BLaER1 treated with 17β-estradiol and CSF1 and Interleukin-3, amounts not matched to agents 10 nM and 100 nM (cell line): ENCODE data around the gene KCNJ15.
A peak's percentile ranks its signal among the peaks of the same experiment; 100 is the strongest.

Source experiments
- H3K27ac ChIP-seq, 11 experiments: shearing (Covaris generic); formaldehyde crosslinking; 2 replicates each; pipeline ENCODE4 v1.8.1; 2022
- H3K27me3 ChIP-seq, 11 experiments: shearing (Covaris generic); formaldehyde crosslinking; 2 replicates each; pipeline ENCODE4 v1.8.1; 2022
- H3K36me3 ChIP-seq, 11 experiments: shearing (Covaris generic); formaldehyde crosslinking; 2 replicates each; pipeline ENCODE4 v1.8.1; 2022
- H3K4me1 ChIP-seq, 10 experiments: shearing (Covaris generic); formaldehyde crosslinking; 2 replicates each; pipeline ENCODE4 v1.8.1; 2022
- H3K4me2 ChIP-seq, 11 experiments: shearing (Covaris generic); formaldehyde crosslinking; 2 replicates each; pipeline ENCODE4 v1.8.1; 2022
- H3K4me3 ChIP-seq, 10 experiments: shearing (Covaris generic); formaldehyde crosslinking; 2 replicates each; pipeline ENCODE4 v1.8.1; 2022
- H3K9ac ChIP-seq, 11 experiments: shearing (Covaris generic); formaldehyde crosslinking; 2 replicates each; pipeline ENCODE4 v1.8.1; 2022
- H3K9me3 ChIP-seq, 11 experiments: shearing (Covaris generic); formaldehyde crosslinking; replicated peaks in 1 of 11; 2 replicates each; pipeline ENCODE4 v1.8.1; 2022
- H4K20me1 ChIP-seq, 11 experiments: shearing (Covaris generic); formaldehyde crosslinking; 2 replicates each; pipeline ENCODE4 v1.8.1; 2022
- Cebpa-rat ChIP-seq, 11 experiments: shearing (Covaris generic); IDR thresholded peaks; 2 replicates each; pipeline ENCODE4 v1.8.1; 2022

Gene KCNJ15

DNA sequence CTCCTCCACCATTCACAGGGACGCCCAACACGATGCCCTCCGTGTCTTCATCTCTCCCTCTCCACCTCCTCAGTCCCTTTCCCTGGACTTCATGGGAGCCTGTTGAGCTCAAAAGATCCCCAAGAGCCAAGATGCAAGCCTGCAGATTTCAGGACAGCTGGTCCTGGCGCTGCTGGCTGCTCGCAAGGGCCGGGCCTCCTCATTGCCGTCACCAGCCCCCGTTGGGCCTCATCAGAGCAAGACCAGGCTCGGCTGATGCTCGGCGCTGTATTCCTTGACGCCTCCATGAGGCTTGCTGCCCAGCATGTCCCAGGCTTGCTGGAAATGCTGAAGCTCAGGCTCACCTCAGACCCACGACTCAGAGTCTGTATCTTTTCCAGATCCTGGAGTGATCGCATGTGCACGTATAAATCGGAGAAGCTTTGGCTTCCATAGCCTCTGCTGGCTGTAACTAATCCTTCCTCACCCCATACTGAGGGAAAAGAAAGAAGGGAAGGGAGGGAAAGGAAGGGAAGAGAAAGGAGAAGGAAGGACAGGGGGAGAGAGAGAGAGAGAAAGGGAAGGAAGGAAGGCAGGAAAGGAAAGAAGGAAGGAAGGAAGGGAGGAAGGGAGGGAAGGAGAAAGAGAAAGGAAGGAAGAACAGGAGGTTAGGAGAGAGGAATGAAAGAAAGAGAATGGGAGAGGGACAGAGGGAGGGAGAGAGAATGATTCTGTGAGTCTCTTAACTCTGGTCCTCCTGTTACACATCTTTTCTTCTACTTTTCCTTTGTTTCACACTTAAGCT, 94.6 kb downstream of the KCNJ15 start:
- peak overlapping the region; percentile 6 to 49 (median 31); a peak in 17 of 22 replicates for H3K4me2 ChIP-seq
- no peaks in the 10 kb centered on the region for H4K20me1 ChIP-seq
- peaks cover 11 to 49% (median 35%) of the 10 kb centered on the region in 10 experiments; a peak in 19 of 20 replicates for H3K4me1 ChIP-seq
- H3K4me3 ChIP-seq: no peak overlapping the region
- no peak for TF ChIP-seq Cebpa-rat (IDR thresholded peaks at IDR 0.05)
- H3K9ac ChIP-seq: no peak overlapping the region
- no peak overlapping the region for H3K27ac ChIP-seq
- no peaks in the 10 kb centered on the region for H3K36me3 ChIP-seq
- peaks cover 0 to 6% (median 0%) of the 10 kb centered on the region in 11 experiments; a peak in 1 of 22 replicates for H3K9me3 ChIP-seq
- H3K27me3 ChIP-seq: peaks cover 0 to 4% (median 0%) of the 10 kb centered on the region in 11 experiments; a peak in 2 of 22 replicates

DNA sequence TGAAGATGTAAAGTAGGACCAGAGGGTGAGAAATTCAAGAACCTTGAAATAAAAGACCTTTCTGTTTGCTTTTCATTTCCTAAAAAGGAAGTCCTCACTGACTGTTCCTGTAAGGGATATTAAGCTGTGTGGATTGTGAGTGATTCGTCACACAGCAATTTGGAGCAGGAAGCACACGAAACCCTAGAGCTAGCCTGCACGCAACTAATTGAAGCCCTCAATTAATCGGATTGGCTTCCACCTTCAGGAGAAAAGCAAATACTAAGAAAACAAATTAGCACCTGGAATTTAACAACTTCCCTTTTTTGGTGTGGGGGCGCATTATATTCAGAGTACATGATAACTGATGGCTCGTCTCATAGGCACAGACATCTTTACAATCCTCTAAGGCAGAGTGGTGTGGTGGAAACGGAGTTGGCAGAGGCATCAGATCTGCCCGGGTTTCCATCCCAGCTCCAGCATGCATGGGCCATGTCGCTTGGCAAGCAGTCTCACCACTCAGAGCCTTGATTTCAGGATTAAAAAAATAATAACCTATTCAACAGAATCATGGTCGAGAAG, 95.2 kb downstream of the KCNJ15 start:
- H3K36me3 ChIP-seq: no peaks in the 10 kb centered on the region
- H3K4me1 ChIP-seq: peaks cover 11 to 56% (median 40%) of the 10 kb centered on the region in 10 experiments; a peak in 19 of 20 replicates
- 0 out of 22 replicates have a peak, but pooled peaks cover 0 to 4% (median 0%) of the 10 kb centered on the region in 11 experiments for H3K9me3 ChIP-seq
- TF ChIP-seq Cebpa-rat (IDR thresholded peaks at IDR 0.05): no peak
- no peaks in the 10 kb centered on the region for H4K20me1 ChIP-seq
- H3K4me2 ChIP-seq: peak overlapping the region; percentile 6 to 49 (median 31); a peak in 20 of 22 replicates
- peaks cover 0 to 4% (median 0%) of the 10 kb centered on the region in 11 experiments; a peak in 2 of 22 replicates for H3K27me3 ChIP-seq
- H3K4me3 ChIP-seq: no peak overlapping the region
- no peak overlapping the region for H3K27ac ChIP-seq
- H3K9ac ChIP-seq: no peak overlapping the region

DNA sequence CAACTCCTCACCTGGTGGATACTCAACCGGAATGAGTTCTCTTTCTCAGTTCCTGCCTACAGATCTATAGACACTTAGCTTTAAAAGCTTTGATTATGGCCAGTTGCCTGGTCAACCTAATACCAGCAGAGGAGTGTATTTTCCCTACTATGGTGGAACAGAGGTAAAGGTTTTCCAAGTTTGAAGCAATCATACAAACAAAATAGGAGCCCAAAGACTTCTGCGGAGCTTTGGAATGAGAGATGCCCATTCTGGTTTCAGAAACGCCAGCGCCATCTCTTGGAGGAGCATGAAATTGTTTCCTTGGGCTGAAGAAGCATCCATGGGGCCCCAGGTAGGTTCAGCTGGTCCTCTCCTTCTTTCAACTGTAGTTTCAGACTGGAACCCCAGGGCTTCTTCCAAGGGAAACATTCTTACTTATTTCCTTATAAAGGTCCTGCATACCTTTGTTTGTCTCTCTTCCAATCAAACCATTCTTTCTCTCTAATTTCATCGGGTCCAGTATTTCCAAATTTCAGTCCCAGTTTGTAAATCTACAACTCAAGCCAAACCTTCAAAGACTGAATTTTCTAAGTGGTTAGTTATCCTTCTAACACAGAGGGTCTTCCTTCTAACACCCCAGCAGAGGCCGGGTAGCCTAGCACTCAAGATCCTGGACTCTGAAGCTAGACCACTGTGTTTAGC, 95.9 kb downstream of the KCNJ15 start:
- peak overlapping the region in 10 of 11 experiments; percentile 6 to 49 (median 30); a peak in 17 of 22 replicates for H3K4me2 ChIP-seq

DNA sequence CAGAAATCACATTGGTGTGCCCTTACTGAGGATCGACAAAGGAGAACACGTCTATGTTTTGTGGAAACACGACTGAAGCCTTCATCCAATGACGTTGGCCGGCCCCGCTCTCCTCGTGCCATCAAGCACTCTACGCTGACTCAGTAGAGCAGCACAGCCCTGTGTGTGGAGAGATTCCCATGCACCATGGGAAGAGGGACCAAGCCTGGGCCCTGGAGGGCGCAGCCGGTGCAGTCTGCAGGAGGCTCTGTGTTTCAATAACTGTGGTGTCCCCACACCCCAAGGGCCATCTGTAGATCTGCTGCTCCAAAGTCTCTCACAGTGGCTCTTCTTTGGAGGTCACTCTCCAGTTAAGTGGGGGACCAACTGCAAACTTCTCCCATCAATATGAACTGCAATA, 97.4 kb downstream of the KCNJ15 start:
- no peak for TF ChIP-seq Cebpa-rat (IDR thresholded peaks at IDR 0.05)
- Histone ChIP-seq H4K20me1 (no peaks in the 10 kb centered on the region), H3K27ac (no peak overlapping the region), H3K9ac (no peak overlapping the region), H3K36me3 (no peaks in the 10 kb centered on the region), H3K9me3 (peaks cover 0 to 3% (median 0%) of the 10 kb centered on the region in 11 experiments; a peak in 2 of 22 replicates), H3K27me3 (peaks cover 0 to 4% (median 0%) of the 10 kb centered on the region in 11 experiments; a peak in 1 of 22 replicates), H3K4me1 (peaks cover 11 to 55% (median 34%) of the 10 kb centered on the region in 10 experiments; a peak in 19 of 20 replicates), H3K4me2 (no peak overlapping the region), H3K4me3 (no peak overlapping the region)

More for the DNA sequence above, 95.9 kb downstream of the KCNJ15 start:
- Histone ChIP-seq H3K4me1 (peaks cover 11 to 60% (median 40%) of the 10 kb centered on the region in 10 experiments; a peak in 19 of 20 replicates), H4K20me1 (no peaks in the 10 kb centered on the region), H3K9me3 (no peaks in the 10 kb centered on the region), H3K9ac (no peak overlapping the region), H3K27me3 (peaks cover 0 to 4% (median 0%) of the 10 kb centered on the region in 11 experiments; a peak in 2 of 22 replicates), H3K36me3 (no peaks in the 10 kb centered on the region), H3K27ac (no peak overlapping the region), H3K4me3 (no peak overlapping the region)
- no peak for TF ChIP-seq Cebpa-rat (IDR thresholded peaks at IDR 0.05)

DNA sequence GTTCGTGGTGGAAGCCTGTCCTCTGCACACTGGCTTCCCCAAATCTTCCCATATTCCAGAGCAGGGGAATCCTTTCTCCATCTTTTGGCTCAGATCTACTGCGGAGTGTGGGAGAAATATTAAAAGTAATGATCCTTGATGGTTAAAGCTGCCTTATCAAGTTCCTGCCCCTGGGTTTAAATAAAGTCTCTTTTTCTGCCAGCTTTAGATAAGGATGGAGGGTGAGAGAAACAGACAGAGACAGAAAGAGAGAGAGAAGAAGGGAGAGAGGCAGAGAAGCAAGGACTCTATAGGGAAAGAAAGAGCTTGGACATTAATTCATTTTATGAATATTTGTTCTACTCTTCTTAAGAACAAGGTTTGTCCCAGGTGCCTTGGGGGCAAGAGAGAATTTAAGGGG, 98.0 kb downstream of the KCNJ15 start:
- Histone ChIP-seq H3K4me3 (no peak overlapping the region), H3K36me3 (no peaks in the 10 kb centered on the region), H3K4me1 (peaks cover 11 to 49% (median 30%) of the 10 kb centered on the region in 10 experiments; a peak in 19 of 20 replicates), H3K9ac (no peak overlapping the region), H3K27ac (no peak overlapping the region), H3K4me2 (no peak overlapping the region), H4K20me1 (no peaks in the 10 kb centered on the region), H3K27me3 (peaks cover 0 to 4% (median 0%) of the 10 kb centered on the region in 11 experiments; a peak in 1 of 22 replicates), H3K9me3 (peaks cover 0 to 3% (median 0%) of the 10 kb centered on the region in 11 experiments; a peak in 2 of 22 replicates)
- TF ChIP-seq Cebpa-rat (IDR thresholded peaks at IDR 0.05): no peak

DNA sequence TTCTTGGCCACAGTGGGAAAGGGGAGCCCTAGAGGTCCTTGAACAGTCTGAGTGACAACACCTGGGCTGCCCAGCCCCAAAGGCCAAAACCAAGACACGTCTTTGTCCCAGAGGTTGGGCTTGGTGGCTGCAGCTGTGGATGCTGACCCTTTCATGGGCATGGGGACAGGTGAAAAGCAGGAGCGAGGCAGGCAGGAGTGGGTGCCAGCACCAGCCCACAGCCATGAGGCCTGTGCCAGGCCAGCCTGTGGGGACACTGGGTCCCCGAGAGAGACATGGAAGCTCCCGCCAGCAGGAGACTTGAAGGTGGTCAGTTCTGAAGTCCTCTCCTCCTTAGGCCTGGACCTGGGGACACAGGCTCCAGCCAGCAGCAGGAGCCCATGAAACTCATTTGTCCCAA, 98.6 kb downstream of the KCNJ15 start:
- Histone ChIP-seq H3K9me3 (peaks cover 0 to 3% (median 0%) of the 10 kb centered on the region in 11 experiments; a peak in 2 of 22 replicates), H3K27ac (no peak overlapping the region), H4K20me1 (no peaks in the 10 kb centered on the region), H3K27me3 (peaks cover 0 to 3% (median 0%) of the 10 kb centered on the region in 11 experiments; a peak in 1 of 22 replicates), H3K4me3 (no peak overlapping the region), H3K9ac (no peak overlapping the region), H3K36me3 (no peaks in the 10 kb centered on the region), H3K4me2 (no peak overlapping the region), H3K4me1 (peaks cover 11 to 43% (median 25%) of the 10 kb centered on the region in 10 experiments; a peak in 19 of 20 replicates)
- TF ChIP-seq Cebpa-rat (IDR thresholded peaks at IDR 0.05): no peak

DNA sequence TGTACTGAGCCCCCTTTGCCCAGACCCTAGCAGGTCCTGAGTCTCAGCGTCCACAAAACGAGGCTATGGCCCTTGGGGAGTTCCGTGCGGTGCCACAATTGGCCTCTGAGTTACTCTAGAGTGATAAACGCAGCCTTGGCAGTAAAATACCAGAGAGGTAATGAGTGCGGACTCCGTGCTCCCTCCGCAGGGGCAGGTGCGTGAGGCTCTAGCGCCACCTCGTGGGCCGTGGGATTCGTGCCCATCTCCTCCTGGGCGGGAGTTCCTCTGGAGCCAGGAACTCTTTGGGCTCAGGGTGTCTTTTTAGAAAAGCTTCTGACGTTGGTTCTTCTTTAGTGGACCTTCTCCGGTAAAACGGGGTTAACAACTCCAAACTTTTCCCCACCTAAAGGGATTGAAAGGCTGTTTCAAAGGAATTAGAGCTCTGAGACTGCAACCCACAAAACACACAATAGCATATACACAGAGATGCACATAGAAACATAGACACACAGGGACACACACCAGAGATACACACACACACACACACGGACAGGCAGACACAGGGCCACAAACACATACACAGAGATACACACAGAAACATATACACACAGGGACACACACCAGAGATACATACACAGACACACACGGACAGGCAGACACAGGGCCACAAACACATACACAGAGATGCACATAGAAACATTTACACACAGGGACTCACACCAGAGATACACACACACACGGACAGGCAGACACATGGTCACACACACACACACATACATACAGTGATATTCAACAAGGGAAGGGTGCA, 99.4 kb downstream of the KCNJ15 start:
- Histone ChIP-seq H3K27ac (no peak overlapping the region), H4K20me1 (no peaks in the 10 kb centered on the region), H3K4me2 (peak overlapping the region in 5 of 11 experiments; percentile 1 to 30 (median 17); a peak in 8 of 22 replicates), H3K27me3 (no peaks in the 10 kb centered on the region; a peak in 1 of 22 replicates), H3K9ac (no peak overlapping the region; a peak in 1 of 22 replicates), H3K4me1 (peaks cover 11 to 37% (median 22%) of the 10 kb centered on the region in 10 experiments; a peak in 19 of 20 replicates), H3K9me3 (peaks cover 0 to 3% (median 0%) of the 10 kb centered on the region in 11 experiments; a peak in 2 of 22 replicates), H3K36me3 (no peaks in the 10 kb centered on the region), H3K4me3 (no peak overlapping the region)
- TF ChIP-seq Cebpa-rat (IDR thresholded peaks at IDR 0.05): no peak
